ENCODE results near the gene PTPRO. TPM values are rescaled to one million over a fixed set of nuclear protein-coding genes. Genes with fewer than 3 reads are reported as not detected.

PTPRO gene
- total RNA-seq (2014; rRNA removed; shearing (Covaris generic)): 0.15 and 0.22 TPM in 2 replicates

DNA sequence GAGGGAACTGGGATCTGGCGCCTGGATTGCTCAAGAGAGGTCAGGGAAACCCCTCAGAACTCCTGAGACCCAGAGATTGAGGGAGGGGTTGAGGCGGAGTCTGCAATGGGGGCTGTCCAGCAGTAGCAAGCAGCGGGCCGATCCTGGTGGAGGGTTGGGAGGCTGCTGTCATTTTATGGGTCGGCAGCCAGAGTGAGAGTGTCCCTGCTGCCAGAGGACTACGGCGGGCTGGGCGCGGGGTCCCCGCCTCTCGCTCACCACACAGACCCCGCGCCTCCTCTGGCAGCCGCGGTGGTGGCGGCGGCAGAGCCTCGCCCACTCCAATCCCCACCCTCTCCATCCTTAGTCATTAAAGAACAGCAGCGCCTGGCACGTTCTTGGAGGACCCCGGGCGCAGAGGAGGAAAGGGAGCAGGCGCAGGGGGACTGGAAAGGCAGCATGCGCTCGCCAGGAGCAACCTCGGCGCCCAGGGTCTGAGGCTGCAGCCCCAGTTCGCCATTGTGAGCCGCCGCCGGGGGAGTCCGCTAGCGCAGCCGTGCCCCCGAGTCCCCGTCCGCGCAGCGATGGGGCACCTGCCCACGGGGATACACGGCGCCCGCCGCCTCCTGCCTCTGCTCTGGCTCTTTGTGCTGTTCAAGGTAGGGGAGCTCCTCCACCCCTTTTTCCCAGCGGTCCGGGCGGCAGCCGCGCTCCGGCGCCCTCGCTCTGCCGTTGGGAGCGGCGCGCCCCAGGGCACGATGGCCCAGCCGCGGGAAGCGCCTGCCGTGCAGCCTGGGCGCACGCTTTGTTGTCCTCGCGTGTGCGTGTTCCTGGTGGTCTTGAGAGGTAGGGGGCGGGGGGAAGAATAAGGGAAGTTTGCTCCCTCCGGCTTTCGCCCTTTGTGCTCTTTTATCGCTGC is at the start of gene PTPRO:
TSS of gene PTPRO (plus strand) at position 345 of the 898 bp plus-strand sequence.
- H3K4me3 ChIP-seq: peak within 1 kb of the TSS; percentile 40
- no peaks in the 10 kb centered on the region for H3K36me3 ChIP-seq
- no peaks in the 10 kb centered on the region for H3K4me1 ChIP-seq
- H3K9me3 ChIP-seq (replicated peaks): no peaks in the 10 kb centered on the region
- H3K27me3 ChIP-seq: no peaks in the 10 kb centered on the region
- H3K27ac ChIP-seq: no peak within 1 kb of the TSS
- DNase-seq: peak in 1 of 2 experiments; percentile 7

DNA sequence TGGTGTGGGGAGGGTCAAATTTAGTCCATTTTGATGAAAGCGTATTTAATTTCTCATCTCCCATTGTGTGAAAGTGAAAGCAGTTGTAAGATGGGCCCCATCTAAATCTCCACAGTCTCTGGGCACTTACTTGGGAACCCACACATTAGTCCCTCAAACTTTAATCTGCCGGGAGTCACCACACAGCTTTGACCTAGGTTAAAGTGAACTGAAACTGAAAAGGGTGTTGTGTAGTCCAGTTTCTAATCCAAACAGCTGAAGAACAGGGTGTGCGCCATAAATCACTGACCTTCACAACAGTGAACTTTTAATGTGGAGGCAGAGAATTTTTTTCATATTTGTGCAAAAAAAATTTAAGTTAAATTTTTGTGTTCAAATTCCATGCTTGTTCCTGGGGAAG is 48.4 kb upstream of the PTPRO start:
- H3K27me3 ChIP-seq: no peaks in the 10 kb centered on the region
- peaks cover 6% of the 10 kb centered on the region; the same call in 1 of the 2 replicates for H3K4me1 ChIP-seq
- peak in 1 of 2 experiments; percentile 14 for DNase-seq
- H3K27ac ChIP-seq: no peak overlapping the region
- no peak overlapping the region for H3K4me3 ChIP-seq
- H3K36me3 ChIP-seq: no peaks in the 10 kb centered on the region
- no peaks in the 10 kb centered on the region for H3K9me3 ChIP-seq (replicated peaks)

DNA sequence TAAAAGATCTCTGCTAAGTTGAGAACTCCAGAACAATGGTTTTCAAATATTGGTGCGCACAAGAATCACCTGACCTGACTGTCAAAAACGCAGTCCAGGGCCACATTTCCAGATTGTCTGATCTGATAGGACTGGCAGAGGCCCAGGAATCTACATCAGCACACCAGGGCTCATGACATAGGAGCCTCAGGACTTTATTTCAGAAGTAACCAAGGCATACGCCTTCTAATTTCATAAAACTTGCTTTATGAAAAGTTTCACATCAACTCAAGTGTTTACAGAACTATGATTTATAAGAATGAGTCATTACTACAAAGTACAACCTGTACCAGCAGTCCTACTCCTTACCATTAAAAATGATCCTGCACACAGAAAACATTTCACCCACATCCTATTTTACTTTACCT is 47.7 kb upstream of the PTPRO start:
- no peaks in the 10 kb centered on the region for H3K27me3 ChIP-seq
- DNase-seq: no peak
- H3K9me3 ChIP-seq (replicated peaks): no peaks in the 10 kb centered on the region
- no peak overlapping the region for H3K27ac ChIP-seq
- H3K4me1 ChIP-seq: peaks cover 10% of the 10 kb centered on the region
- H3K4me3 ChIP-seq: no peak overlapping the region
- no peaks in the 10 kb centered on the region for H3K36me3 ChIP-seq

DNA sequence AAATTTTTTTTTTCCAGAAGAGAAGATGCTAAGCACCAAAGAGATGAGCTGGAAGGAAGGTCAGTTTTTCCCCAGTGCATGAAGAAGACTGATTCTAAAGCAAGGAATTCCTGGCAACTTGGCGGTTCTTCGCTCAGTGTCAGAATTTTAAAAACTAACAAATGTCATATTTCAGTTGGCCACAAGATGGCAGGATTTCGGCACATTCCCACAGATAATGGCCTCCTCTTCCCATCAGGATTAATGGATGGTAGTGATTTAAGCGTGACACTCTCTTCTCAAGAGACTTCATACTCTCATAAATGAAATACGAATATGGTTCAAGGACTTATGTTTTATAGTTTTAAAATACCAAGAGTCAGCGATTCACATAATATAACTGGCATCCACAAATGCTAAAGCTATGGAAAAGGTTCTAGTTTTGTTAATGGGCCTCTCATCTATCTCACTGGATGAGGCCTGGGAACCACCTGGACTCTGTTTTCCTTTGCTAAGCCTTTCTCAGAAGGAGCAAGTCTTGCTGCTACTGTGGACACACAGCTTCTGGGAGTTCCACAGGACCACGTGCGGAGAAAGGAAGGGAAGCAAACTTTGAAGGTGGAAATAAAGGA is 46.1 kb upstream of the PTPRO start:
- peak; percentile 10 to 66 for DNase-seq
- H3K4me3 ChIP-seq: no peak overlapping the region
- H3K36me3 ChIP-seq: no peaks in the 10 kb centered on the region
- no peaks in the 10 kb centered on the region for H3K27me3 ChIP-seq
- no peaks in the 10 kb centered on the region for H3K9me3 ChIP-seq (replicated peaks)
- H3K4me1 ChIP-seq: peaks cover 16% of the 10 kb centered on the region
- H3K27ac ChIP-seq: no peak overlapping the region

DNA sequence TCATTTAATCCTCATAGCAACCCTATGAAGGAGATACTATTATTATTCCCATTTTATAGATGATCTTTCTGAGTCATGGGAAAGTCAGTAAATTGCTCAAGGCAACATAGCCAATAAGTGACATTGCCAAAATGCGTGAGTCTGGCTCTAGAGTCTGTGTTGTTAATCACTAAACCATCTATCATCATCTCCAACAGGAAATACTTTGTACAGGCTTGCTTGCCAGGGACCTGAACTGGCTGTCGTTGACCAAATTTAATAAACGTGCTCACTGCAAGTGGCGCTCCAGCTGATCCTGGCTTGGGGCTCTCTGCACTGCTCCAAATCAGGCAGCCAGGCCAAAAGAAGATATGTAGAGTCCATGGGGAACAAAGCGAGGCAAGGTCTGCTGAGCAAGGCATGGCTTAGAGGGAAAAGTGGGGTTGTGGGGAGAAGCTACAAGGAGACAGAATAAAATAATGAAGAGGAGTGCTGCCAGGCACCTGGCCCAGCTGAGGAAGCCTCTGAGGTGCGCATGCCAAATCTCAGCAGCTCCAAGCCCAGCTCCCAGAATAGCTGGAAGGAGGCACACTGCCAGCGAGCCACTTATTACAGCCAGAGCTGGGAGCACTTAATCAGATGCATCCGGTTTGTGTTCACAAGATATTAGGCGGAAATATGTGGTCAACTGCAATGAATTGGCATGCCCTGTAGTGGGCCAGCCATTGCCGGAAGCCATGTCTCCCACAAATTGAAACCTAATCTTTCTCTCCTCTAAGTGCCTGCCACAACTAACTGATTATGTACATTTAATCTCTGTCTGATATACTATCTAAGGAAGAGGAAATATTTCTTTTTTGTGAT is 43.3 kb upstream of the PTPRO start:
- peaks cover 16% of the 10 kb centered on the region for H3K4me1 ChIP-seq
- H3K4me3 ChIP-seq: no peak overlapping the region
- no peaks in the 10 kb centered on the region for H3K36me3 ChIP-seq
- H3K9me3 ChIP-seq (replicated peaks): no peaks in the 10 kb centered on the region
- H3K27ac ChIP-seq: no peak overlapping the region
- H3K27me3 ChIP-seq: no peaks in the 10 kb centered on the region
- peak; percentile 75 to 87 for DNase-seq

DNA sequence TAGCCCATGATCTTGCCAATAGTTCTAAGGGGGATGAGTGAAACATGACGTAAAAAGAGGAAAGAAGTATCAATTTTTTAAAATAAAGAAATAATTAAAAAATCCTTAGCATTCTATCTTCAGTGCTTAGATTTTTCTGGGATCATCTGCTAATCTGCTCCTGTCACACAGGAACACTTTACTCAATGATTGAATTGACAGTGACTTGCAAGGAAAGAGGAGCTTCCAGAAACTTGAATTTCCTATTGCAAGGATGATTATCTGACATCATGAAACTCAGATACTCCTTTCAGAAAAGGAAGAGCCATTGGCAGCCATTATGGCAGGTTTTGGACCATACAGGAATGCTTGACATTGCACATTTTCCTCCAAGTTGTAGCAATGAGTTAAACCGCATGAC is 41.4 kb upstream of the PTPRO start:
- H3K9me3 ChIP-seq (replicated peaks): no peaks in the 10 kb centered on the region
- H3K36me3 ChIP-seq: no peaks in the 10 kb centered on the region
- H3K27ac ChIP-seq: no peak overlapping the region
- H3K4me3 ChIP-seq: no peak overlapping the region
- H3K4me1 ChIP-seq: peaks cover 16% of the 10 kb centered on the region
- no peak for DNase-seq
- H3K27me3 ChIP-seq: no peaks in the 10 kb centered on the region

DNA sequence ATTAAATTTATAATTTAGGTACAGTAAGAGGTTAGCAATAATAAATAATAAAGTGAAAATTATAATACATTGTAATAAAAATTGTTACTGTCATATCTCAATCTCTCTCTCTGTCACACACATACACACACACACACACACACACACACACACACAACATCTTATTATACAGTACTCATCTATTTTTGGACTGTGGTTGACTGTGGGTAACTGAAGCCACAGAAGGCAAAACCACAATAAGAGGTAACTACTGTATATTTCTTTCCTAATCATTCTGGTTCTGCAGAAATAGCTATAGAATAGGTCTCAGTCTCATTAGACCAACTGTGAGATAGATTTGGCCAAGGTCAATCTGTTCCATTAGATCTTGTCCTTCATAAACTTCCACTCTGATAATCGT is 33.1 kb upstream of the PTPRO start:
- DNase-seq: no peak
- no peaks in the 10 kb centered on the region for H3K4me1 ChIP-seq
- H3K36me3 ChIP-seq: no peaks in the 10 kb centered on the region
- H3K9me3 ChIP-seq (replicated peaks): no peaks in the 10 kb centered on the region
- no peak overlapping the region for H3K27ac ChIP-seq
- H3K27me3 ChIP-seq: no peaks in the 10 kb centered on the region
- no peak overlapping the region for H3K4me3 ChIP-seq

DNA sequence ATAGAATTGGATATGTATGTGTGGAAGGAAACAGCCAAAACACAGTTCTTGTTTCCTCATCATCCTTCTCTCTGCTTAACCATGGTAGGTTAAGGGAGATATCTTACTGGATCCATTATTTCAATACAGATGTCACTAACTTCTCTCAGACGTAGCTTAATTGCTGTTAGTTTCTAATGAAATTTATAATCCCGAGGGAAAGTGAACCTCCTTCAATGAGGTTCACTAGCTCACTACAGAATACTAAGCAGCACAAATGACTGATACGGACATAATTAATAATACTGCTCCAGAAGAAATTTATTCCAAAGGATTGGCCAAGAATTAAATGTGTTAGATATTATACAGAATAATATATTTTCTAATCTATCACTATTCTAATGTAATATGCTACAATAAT is 28.6 kb upstream of the PTPRO start:
- Histone ChIP-seq H3K36me3 (no peaks in the 10 kb centered on the region), H3K27me3 (no peaks in the 10 kb centered on the region), H3K4me3 (no peak overlapping the region), H3K27ac (no peak overlapping the region), H3K4me1 (no peaks in the 10 kb centered on the region), H3K9me3 (replicated peaks) (no peaks in the 10 kb centered on the region)
- no peak for DNase-seq

DNA sequence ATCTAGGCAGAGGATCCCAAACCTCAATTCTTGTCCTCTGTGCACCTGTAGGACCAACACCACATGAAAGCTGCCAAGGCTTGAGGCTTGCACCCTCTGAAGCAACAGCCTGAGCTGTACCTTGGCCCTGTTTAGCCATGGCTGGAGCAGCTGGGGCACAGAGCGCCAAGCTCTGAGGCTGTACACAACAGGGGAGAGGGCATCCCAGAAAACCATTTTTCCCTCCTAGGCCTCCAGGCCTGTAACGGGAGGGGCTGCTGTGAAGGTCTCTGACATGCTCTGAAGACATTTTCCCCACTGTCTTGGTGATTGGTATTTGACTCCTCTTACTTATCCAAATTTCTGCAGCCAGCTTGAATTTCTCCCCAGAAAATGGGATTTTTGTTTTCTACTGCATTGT is 22.4 kb upstream of the PTPRO start:
- no peak overlapping the region for H3K4me3 ChIP-seq
- H3K36me3 ChIP-seq: no peaks in the 10 kb centered on the region
- no peak overlapping the region for H3K27ac ChIP-seq
- no peak for DNase-seq
- no peaks in the 10 kb centered on the region for H3K9me3 ChIP-seq (replicated peaks)
- H3K4me1 ChIP-seq: no peaks in the 10 kb centered on the region
- H3K27me3 ChIP-seq: no peaks in the 10 kb centered on the region

DNA sequence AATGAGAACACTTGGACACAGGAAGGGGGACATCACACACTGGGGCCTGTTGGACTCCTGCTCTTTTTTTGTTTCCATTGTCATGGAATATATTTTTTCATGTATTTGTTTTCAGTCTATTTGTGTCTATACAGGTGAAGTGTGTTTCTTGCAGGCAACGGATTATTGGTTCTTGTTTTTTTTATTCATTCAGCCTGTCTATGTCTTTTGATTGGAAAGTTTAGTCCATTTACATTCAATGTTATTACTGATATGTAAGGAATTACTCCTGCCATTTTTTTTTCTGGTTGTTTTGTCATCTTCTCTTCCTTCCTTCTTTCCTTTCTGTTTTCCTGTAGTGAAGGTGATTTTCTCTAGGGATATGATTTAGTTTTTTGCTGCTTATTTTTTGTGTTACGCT is 18.0 kb upstream of the PTPRO start:
- DNase-seq: no peak
- Histone ChIP-seq H3K4me1 (no peaks in the 10 kb centered on the region), H3K27me3 (no peaks in the 10 kb centered on the region), H3K27ac (no peak overlapping the region), H3K9me3 (replicated peaks) (no peaks in the 10 kb centered on the region), H3K36me3 (no peaks in the 10 kb centered on the region), H3K4me3 (no peak overlapping the region)

DNA sequence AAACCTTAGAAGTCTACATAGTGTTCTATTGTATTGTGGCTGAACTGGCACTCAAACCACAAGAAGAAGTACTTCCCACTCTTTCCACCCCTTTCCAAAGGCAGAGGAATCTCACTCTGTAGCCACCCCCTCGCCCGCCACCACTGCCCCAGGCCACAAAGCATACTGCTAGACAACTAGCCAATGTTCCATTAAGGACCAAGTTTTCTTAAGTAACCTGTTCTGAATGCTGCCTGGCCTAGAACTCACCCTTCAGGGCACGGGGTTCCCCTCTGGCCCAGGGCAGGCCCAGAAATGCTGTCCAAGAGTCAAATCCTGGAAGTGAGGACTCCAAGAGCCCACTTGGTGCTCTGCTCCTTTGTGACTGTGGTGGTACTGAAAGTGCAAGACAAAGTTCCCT is 15.7 kb upstream of the PTPRO start:
- H3K4me3 ChIP-seq: no peak overlapping the region
- H3K27ac ChIP-seq: no peak overlapping the region
- H3K4me1 ChIP-seq: no peaks in the 10 kb centered on the region
- no peaks in the 10 kb centered on the region for H3K27me3 ChIP-seq
- no peaks in the 10 kb centered on the region for H3K9me3 ChIP-seq (replicated peaks)
- no peaks in the 10 kb centered on the region for H3K36me3 ChIP-seq
- DNase-seq: no peak

DNA sequence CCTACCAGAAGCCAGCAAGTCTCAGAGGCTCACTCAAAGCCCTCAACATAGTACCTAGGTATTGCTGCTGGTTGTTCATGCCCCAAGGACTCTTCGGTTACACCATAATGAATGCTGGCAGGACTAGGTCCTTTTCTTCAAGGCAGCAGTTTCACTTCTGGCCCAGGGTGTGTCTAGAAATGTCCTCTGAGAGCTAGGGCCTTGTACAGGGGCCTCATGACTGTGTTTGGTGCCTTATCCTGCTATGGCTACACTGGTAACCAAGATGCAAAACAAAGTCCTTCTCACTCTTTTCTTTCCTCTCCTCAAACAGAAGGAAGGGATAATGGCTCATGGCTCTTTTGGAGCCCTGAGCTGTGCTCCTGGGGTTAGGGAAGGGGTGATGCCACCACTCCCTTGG is 15.2 kb upstream of the PTPRO start:
- Histone ChIP-seq H3K27me3 (no peaks in the 10 kb centered on the region), H3K36me3 (no peaks in the 10 kb centered on the region), H3K27ac (no peak overlapping the region), H3K4me3 (no peak overlapping the region), H3K9me3 (replicated peaks) (no peaks in the 10 kb centered on the region), H3K4me1 (no peaks in the 10 kb centered on the region)
- no peak for DNase-seq

DNA sequence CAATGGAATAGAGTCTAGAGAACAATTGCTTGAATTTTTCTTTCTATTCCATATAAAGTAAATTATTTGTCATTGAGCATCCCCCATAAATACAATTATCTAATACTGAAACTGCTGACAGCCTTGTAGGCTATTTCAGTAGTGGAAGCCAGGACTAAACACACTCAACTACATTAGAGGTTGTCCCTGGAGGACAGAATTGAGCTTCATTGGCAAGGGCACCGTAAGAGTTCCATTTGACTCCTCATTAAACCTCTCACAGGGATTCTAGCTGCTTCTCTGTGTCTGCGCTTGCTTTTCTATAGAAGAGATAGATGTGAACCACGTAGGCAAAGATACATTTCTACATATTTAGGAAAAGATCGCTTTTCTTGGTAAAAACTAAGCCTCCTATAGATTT is 3.5 kb upstream of the PTPRO start:
- Histone ChIP-seq H3K36me3 (no peaks in the 10 kb centered on the region), H3K4me1 (no peaks in the 10 kb centered on the region), H3K27ac (no peak overlapping the region), H3K9me3 (replicated peaks) (no peaks in the 10 kb centered on the region), H3K4me3 (no peak overlapping the region), H3K27me3 (no peaks in the 10 kb centered on the region)
- no peak for DNase-seq

DNA sequence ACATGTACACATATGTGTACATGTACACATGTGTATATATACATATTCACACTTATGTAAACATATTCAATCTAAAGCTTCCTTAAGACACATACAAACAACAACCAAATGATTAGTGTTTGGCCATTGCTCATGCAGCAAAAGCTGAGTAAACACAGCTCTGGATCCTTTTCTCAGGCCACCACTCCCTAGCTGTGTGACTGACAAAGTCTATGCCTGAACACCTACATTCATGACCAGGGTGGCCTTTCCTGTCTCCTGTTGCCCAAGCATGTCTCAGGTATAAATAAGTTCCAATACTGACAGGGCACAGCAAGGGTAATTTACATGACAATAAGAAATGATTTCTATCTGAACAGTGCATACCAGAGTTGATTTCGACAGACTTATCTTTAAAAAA is 1.4 kb upstream of the PTPRO start:
- H3K27me3 ChIP-seq: no peaks in the 10 kb centered on the region
- H3K4me3 ChIP-seq: no peak overlapping the region
- H3K4me1 ChIP-seq: no peaks in the 10 kb centered on the region
- H3K9me3 ChIP-seq (replicated peaks): no peaks in the 10 kb centered on the region
- H3K27ac ChIP-seq: no peak overlapping the region
- no peaks in the 10 kb centered on the region for H3K36me3 ChIP-seq
- no peak for DNase-seq

DNA sequence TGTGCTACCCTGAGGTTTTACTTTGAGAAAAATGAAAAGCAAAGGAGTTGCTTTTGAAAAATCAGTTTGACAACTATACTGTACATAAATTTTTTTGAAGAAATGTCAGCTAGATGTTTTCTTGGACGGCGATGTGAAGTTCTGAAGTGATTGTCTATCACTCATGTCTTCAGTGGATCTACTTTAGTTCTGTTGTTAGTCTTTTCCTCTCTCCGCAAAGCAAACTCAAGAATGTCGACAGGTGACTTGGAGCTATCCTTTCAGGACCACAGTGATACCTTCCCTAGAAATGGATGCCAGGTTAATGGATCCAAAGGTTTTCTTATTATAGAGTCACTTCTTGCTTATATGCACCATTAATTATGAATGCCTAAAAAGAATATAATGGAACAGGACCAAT is 1.2 kb downstream of the PTPRO start:
- no peaks in the 10 kb centered on the region for H3K27me3 ChIP-seq
- no peaks in the 10 kb centered on the region for H3K36me3 ChIP-seq
- no peak overlapping the region for H3K27ac ChIP-seq
- no peaks in the 10 kb centered on the region for H3K4me1 ChIP-seq
- DNase-seq: no peak
- no peaks in the 10 kb centered on the region for H3K9me3 ChIP-seq (replicated peaks)
- no peak overlapping the region for H3K4me3 ChIP-seq

Data from SJCRH30 (cell line).